ENCODE data around the gene SLC2A5.

Gene SLC2A5

DNA sequence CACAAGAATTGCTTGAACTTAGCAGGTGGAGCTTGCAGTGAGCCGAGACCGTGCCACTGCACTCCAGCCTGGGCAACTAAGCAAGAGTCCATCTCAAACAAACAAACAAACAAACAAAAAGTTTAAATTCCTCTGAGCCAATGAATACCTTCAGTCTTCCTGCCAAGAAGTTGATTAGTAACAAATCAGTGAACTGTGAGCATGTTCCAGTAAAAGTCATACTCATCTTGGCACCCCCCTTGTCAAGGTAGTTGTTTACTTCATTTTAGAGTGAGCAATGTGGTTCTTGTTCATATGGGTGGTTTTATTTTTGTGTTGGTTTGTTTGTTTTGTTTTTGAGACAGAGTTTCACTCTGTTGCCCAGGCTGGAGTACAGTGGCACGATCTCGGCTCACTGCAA is 25.2 kb downstream of the SLC2A5 start:
- TF ChIP-seq NFIC (IDR thresholded peaks at IDR 0.05) (no peak), CEBPB (IDR thresholded peaks at IDR 0.05) (no peak), MAX (IDR thresholded peaks at IDR 0.05) (no peak)
- TF ChIP-seq, protein P1, sequence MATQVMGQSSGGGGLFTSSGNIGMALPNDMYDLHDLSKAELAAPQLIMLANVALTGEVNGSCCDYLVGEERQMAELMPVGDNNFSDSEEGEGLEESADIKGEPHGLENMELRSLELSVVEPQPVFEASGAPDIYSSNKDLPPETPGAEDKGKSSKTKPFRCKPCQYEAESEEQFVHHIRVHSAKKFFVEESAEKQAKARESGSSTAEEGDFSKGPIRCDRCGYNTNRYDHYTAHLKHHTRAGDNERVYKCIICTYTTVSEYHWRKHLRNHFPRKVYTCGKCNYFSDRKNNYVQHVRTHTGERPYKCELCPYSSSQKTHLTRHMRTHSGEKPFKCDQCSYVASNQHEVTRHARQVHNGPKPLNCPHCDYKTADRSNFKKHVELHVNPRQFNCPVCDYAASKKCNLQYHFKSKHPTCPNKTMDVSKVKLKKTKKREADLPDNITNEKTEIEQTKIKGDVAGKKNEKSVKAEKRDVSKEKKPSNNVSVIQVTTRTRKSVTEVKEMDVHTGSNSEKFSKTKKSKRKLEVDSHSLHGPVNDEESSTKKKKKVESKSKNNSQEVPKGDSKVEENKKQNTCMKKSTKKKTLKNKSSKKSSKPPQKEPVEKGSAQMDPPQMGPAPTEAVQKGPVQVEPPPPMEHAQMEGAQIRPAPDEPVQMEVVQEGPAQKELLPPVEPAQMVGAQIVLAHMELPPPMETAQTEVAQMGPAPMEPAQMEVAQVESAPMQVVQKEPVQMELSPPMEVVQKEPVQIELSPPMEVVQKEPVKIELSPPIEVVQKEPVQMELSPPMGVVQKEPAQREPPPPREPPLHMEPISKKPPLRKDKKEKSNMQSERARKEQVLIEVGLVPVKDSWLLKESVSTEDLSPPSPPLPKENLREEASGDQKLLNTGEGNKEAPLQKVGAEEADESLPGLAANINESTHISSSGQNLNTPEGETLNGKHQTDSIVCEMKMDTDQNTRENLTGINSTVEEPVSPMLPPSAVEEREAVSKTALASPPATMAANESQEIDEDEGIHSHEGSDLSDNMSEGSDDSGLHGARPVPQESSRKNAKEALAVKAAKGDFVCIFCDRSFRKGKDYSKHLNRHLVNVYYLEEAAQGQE (IDR thresholded peaks at IDR 0.05; ENCODE audit: low read depth), result no peak

DNA sequence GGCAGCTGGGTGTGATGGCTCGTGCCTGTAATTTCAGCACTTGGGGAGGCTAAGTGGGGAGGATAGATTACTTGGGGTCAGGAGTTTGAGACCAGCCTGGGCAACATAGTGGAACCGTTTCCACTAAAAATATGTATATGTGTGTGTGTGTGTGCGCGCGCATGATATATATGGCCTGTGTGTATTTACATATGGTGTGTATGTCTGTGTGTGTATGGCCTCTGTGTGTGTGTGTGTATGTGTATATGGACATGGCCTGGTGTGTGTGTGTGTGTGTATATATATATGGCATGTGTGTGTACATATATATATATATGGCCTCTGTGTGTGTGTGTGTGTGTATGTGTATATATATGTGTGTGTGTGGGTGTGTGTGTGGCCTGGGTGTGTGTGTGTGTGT is 27.2 kb downstream of the SLC2A5 start:
- TF ChIP-seq TEAD4 (IDR thresholded peaks at IDR 0.05) (no peak), MAX (IDR thresholded peaks at IDR 0.05) (no peak), EP300 (IDR thresholded peaks at IDR 0.05; ENCODE audit: borderline replicate concordance) (no peak), ZBTB7A (IDR thresholded peaks at IDR 0.05; ENCODE audit: low read depth) (no peak), CREB1 (IDR thresholded peaks at IDR 0.05; ENCODE audit: low read depth) (no peak), TAF1 (IDR thresholded peaks at IDR 0.05; ENCODE audit: low read depth) (no peak), CEBPB (IDR thresholded peaks at IDR 0.05) (no peak), FOXM1 (IDR thresholded peaks at IDR 0.05; ENCODE audit: borderline replicate concordance, low read depth) (no peak), TCF12 (IDR thresholded peaks at IDR 0.05; ENCODE audit: low read depth) (no peak), EGR1 (IDR thresholded peaks at IDR 0.05) (no peak), YY1 (IDR thresholded peaks at IDR 0.05; ENCODE audit: low read depth) (no peak), NFIC (IDR thresholded peaks at IDR 0.05) (no peak)
- TF ChIP-seq, protein P2, sequence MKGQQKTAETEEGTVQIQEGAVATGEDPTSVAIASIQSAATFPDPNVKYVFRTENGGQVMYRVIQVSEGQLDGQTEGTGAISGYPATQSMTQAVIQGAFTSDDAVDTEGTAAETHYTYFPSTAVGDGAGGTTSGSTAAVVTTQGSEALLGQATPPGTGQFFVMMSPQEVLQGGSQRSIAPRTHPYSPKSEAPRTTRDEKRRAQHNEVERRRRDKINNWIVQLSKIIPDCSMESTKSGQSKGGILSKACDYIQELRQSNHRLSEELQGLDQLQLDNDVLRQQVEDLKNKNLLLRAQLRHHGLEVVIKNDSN (IDR thresholded peaks at IDR 0.05), result no peak
- TF ChIP-seq, protein P1 (IDR thresholded peaks at IDR 0.05; ENCODE audit: low read depth), result no peak

- TF ChIP-seq YY1 (IDR thresholded peaks at IDR 0.05; ENCODE audit: low read depth) (no peak), RAD21 (IDR thresholded peaks at IDR 0.05; ENCODE audit: low read depth) (no peak), EGR1 (IDR thresholded peaks at IDR 0.05) (no peak)
Observed at GRCh38 chr1:9041116-9041779, 28.2 kb downstream of the SLC2A5 start.

GRCh38 chr1:9040659-9041030 is 28.8 kb downstream of the SLC2A5 start:
- TF ChIP-seq RAD21 (IDR thresholded peaks at IDR 0.05; ENCODE audit: low read depth), result no peak
- no peak for TF ChIP-seq ZBTB7A (IDR thresholded peaks at IDR 0.05; ENCODE audit: low read depth)
- no peak for TF ChIP-seq EGR1 (IDR thresholded peaks at IDR 0.05)
- TF ChIP-seq, protein P1 (IDR thresholded peaks at IDR 0.05; ENCODE audit: low read depth), result no peak
- TF ChIP-seq MAX (IDR thresholded peaks at IDR 0.05), result no peak

GRCh38 chr1:9039761-9040658 is 29.4 kb downstream of the SLC2A5 start:
- no peak for TF ChIP-seq MAX (IDR thresholded peaks at IDR 0.05)
- TF ChIP-seq, protein P1 (IDR thresholded peaks at IDR 0.05; ENCODE audit: low read depth), result no peak

All from Ishikawa (cell line).